ENCODE measurements around the gene SETD3. TPM values are rescaled to one million over a fixed set of nuclear protein-coding genes. Genes with fewer than 3 reads are reported as not detected.

Gene SETD3
- polyA plus RNA-seq, 1 donor (not counting 4 experiments of a cell fraction or from before 2014, with no cell fraction given) = 48.1 TPM

GRCh38 chr14:99512110-99512449 lies 31.4 kb upstream of the SETD3 start:
- no peaks in the 10 kb centered on the region for H3K9me1 ChIP-seq (ENCODE audit: control insufficient read depth, extremely low read depth, insufficient read depth, low read length)
- no peak overlapping the region for H3K27ac ChIP-seq (ENCODE audit: control insufficient read depth, insufficient read depth, low read length)
- H3K79me2 ChIP-seq (ENCODE audit: control insufficient read depth, insufficient read depth, low read length) = peaks cover 5% of the 10 kb centered on the region
- H3K4me1 ChIP-seq (ENCODE audit: control insufficient read depth, extremely low read depth, insufficient read depth, low read length) = no peaks in the 10 kb centered on the region
- dilution Hi-C loops (cut with MboI; ENCODE audit: extremely low pct_ligation_motif_present, low sequenced_read_pairs) = no loop called here
- peaks cover 9% of the 10 kb centered on the region for H4K20me1 ChIP-seq (ENCODE audit: control insufficient read depth, extremely low read depth, insufficient read depth, low read length)
- no peaks in the 10 kb centered on the region for H3K27me3 ChIP-seq (ENCODE audit: control insufficient read depth, extremely low read depth, insufficient read depth, low read length)
- H2AFZ ChIP-seq (ENCODE audit: control insufficient read depth, low read length) = no peak overlapping the region
- TF ChIP-seq CTCF (optimal IDR thresholded peaks at IDR 0.05 in 1 of 3, IDR thresholded peaks at IDR 0.05 in 1 of 3, conservative IDR thresholded peaks at IDR 0.05 in 1 of 3; ENCODE audit: extremely low read depth in 1 of 3, insufficient read depth in 2 of 3, low read length in 3 of 3) = no peak
- no peak for TF ChIP-seq EZH2 (IDR thresholded peaks at IDR 0.05; ENCODE audit: low read length)
- H3K4me2 ChIP-seq (ENCODE audit: control insufficient read depth, extremely low read depth, insufficient read depth, low read depth, low read length) = no peak overlapping the region
- H3K36me3 ChIP-seq (ENCODE audit: control insufficient read depth in 2 of 2, extremely low read depth in 1 of 2, insufficient read depth in 2 of 2, low read length in 2 of 2) = peaks cover 39 to 44% of the 10 kb centered on the region in 2 experiments
- FAIRE-seq = no peak
- H3K9me3 ChIP-seq (ENCODE audit: control insufficient read depth, low read depth, low read length) = no peaks in the 10 kb centered on the region
- DNase-seq (ENCODE audit: low read depth, low spot score) = no peak
- no peak overlapping the region for H3K9ac ChIP-seq (ENCODE audit: control insufficient read depth, extremely low read depth, insufficient read depth, low read length)
- no peak overlapping the region for H3K4me3 ChIP-seq (ENCODE audit: control insufficient read depth in 2 of 3, extremely low read depth in 1 of 3, insufficient read depth in 2 of 3, low read depth in 1 of 3, low read length in 3 of 3)

- Histone ChIP-seq H3K79me2 (ENCODE audit: control insufficient read depth, insufficient read depth, low read length) (peaks cover 5% of the 10 kb centered on the region), H3K4me3 (ENCODE audit: control insufficient read depth in 2 of 3, extremely low read depth in 1 of 3, insufficient read depth in 2 of 3, low read depth in 1 of 3, low read length in 3 of 3) (no peak overlapping the region), H2AFZ (ENCODE audit: control insufficient read depth, low read length) (no peak overlapping the region), H4K20me1 (ENCODE audit: control insufficient read depth, extremely low read depth, insufficient read depth, low read length) (peaks cover 9% of the 10 kb centered on the region), H3K4me2 (ENCODE audit: control insufficient read depth, extremely low read depth, insufficient read depth, low read depth, low read length) (no peak overlapping the region), H3K27ac (ENCODE audit: control insufficient read depth, insufficient read depth, low read length) (no peak overlapping the region), H3K4me1 (ENCODE audit: control insufficient read depth, extremely low read depth, insufficient read depth, low read length) (no peaks in the 10 kb centered on the region), H3K9me1 (ENCODE audit: control insufficient read depth, extremely low read depth, insufficient read depth, low read length) (no peaks in the 10 kb centered on the region), H3K9ac (ENCODE audit: control insufficient read depth, extremely low read depth, insufficient read depth, low read length) (no peak overlapping the region), H3K9me3 (ENCODE audit: control insufficient read depth, low read depth, low read length) (no peaks in the 10 kb centered on the region), H3K27me3 (ENCODE audit: control insufficient read depth, extremely low read depth, insufficient read depth, low read length) (no peaks in the 10 kb centered on the region), H3K36me3 (ENCODE audit: control insufficient read depth in 2 of 2, extremely low read depth in 1 of 2, insufficient read depth in 2 of 2, low read length in 2 of 2) (peaks cover 44 to 50% of the 10 kb centered on the region in 2 experiments)
- DNase-seq (ENCODE audit: low read depth, low spot score) (no peak), FAIRE-seq (no peak)
- dilution Hi-C loops (cut with MboI; ENCODE audit: extremely low pct_ligation_motif_present, low sequenced_read_pairs) = no loop called here
- TF ChIP-seq EZH2 (IDR thresholded peaks at IDR 0.05; ENCODE audit: low read length) (no peak), CTCF (optimal IDR thresholded peaks at IDR 0.05 in 1 of 3, IDR thresholded peaks at IDR 0.05 in 1 of 3, conservative IDR thresholded peaks at IDR 0.05 in 1 of 3; ENCODE audit: extremely low read depth in 1 of 3, insufficient read depth in 2 of 3, low read length in 3 of 3) (no peak)
Measured at GRCh38 chr14:99511421-99512109, 30.9 kb upstream of the SETD3 start.

Measured in keratinocyte (primary cell).